PC-3 (cell line): ENCODE data around the gene ADAMTSL2.

Source experiments
- EZH2 ChIP-seq: fragments of 300-600 bp; sonication (generic); IDR thresholded peaks from one replicate; pipeline ENCODE4 v1.6.1; 2017; ENCODE audit warnings: antibody characterized with exemption, mild to moderate bottlenecking, low read length; ENCODE audit not compliant: unreplicated experiment
- TF ChIP-seq, protein P1 (sequence below): fragments of 300-600 bp; sonication (generic); conservative IDR thresholded peaks from 2 replicates; pipeline ENCODE4 v1.5.1; 2017; ENCODE audit warnings: antibody characterized with exemption, low read depth, mild to moderate bottlenecking, low read length

DNA sequence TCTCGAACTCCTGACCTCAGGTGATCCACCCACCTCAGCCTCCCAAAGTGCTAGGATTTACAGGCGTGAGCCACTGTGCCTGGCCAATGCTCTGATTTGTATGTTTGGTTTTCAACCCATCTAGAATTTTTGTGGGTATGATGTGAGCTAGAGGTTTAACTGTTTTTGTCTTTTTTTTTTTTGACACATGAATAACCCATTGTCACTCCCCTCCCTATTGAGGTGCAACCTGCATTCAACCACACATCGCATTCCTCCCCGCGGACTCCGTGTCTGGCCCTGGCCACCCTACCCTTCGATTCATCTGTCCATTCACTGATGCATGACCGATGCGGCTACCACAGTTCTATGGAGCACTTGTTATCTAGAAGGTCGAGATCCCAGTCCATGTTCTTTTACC is 84.2 kb downstream of the ADAMTSL2 start:
- TF ChIP-seq, protein P1, sequence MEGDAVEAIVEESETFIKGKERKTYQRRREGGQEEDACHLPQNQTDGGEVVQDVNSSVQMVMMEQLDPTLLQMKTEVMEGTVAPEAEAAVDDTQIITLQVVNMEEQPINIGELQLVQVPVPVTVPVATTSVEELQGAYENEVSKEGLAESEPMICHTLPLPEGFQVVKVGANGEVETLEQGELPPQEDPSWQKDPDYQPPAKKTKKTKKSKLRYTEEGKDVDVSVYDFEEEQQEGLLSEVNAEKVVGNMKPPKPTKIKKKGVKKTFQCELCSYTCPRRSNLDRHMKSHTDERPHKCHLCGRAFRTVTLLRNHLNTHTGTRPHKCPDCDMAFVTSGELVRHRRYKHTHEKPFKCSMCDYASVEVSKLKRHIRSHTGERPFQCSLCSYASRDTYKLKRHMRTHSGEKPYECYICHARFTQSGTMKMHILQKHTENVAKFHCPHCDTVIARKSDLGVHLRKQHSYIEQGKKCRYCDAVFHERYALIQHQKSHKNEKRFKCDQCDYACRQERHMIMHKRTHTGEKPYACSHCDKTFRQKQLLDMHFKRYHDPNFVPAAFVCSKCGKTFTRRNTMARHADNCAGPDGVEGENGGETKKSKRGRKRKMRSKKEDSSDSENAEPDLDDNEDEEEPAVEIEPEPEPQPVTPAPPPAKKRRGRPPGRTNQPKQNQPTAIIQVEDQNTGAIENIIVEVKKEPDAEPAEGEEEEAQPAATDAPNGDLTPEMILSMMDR, result no peak
- TF ChIP-seq EZH2, result no peak
